Karpas-422 (cell line): ENCODE data around the gene TCIRG1. TPM values are rescaled to one million over a fixed set of nuclear protein-coding genes. Genes with fewer than 3 reads are reported as not detected.

ENCODE experiments used
- DNase-seq: peaks from one replicate; pipeline ENCODE4 v3.0.0-alpha.2; 2015
- H2AFZ ChIP-seq: fragments of 200-600 bp; sonication (generic); 2 replicates; pipeline ENCODE4 v1.6.1; 2014; ENCODE audit warnings: antibody characterized with exemption, low read length, mixed read lengths
- H3K27ac ChIP-seq: fragments of 200-600 bp; sonication (generic); 2 replicates; pipeline ENCODE4 v1.5.1; 2014; ENCODE audit warnings: mild to moderate bottlenecking, low read length, moderate library complexity
- H3K27me3 ChIP-seq: fragments of 200-600 bp; sonication (generic); 2 replicates; pipeline ENCODE4 v1.6.1; 2014; ENCODE audit warnings: low read length, mixed read lengths
- H3K36me3 ChIP-seq: fragments of 200-600 bp; sonication (generic); 2 replicates; pipeline ENCODE4 v1.6.1; 2014; ENCODE audit warnings: low read length, mixed read lengths; ENCODE audit not compliant: insufficient read depth
- H3K4me1 ChIP-seq: fragments of 200-600 bp; sonication (generic); 2 replicates; pipeline ENCODE4 v1.6.1; 2014; ENCODE audit warnings: mild to moderate bottlenecking, low read length, mixed read lengths
- H3K4me2 ChIP-seq: fragments of 200-600 bp; sonication (generic); 2 replicates; pipeline ENCODE4 v1.6.1; 2014; ENCODE audit warnings: low read length, low read depth, mild to moderate bottlenecking; ENCODE audit not compliant: poor library complexity, severe bottlenecking
- H3K4me3 ChIP-seq: fragments of 200-600 bp; sonication (generic); 2 replicates; pipeline ENCODE4 v1.5.1; 2014; ENCODE audit warnings: mild to moderate bottlenecking, antibody characterized with exemption, low read length, mixed read lengths
- H3K79me2 ChIP-seq: fragments of 200-600 bp; sonication (generic); 2 replicates; pipeline ENCODE4 v1.6.1; 2014; ENCODE audit warnings: mild to moderate bottlenecking, low read length, mixed read lengths
- H3K9ac ChIP-seq: fragments of 200-600 bp; sonication (generic); 2 replicates; pipeline ENCODE4 v1.6.0; 2014; ENCODE audit warnings: low read length
- H3K9me2 ChIP-seq: fragments of 200-600 bp; sonication (generic), shearing (Covaris generic); replicated peaks from 2 replicates; pipeline ENCODE4 v1.6.0; 2014; ENCODE audit warnings: mild to moderate bottlenecking, low read length, moderate library complexity; ENCODE audit not compliant: insufficient read depth
- H3K9me3 ChIP-seq: fragments of 300-700, 200-600 bp; sonication (generic); 2 replicates; pipeline ENCODE4 v1.6.1; 2014; ENCODE audit warnings: low read length, mixed read lengths
- H4K20me1 ChIP-seq: fragments of 200-600 bp; sonication (generic); 2 replicates; pipeline ENCODE4 v1.6.1; 2014; ENCODE audit warnings: mild to moderate bottlenecking, antibody characterized with exemption, low read length, low read depth; ENCODE audit not compliant: insufficient read depth
- total RNA-seq: library from RNA; depleted of rRNA; stranded (reverse); fragments of >200 nt; shearing (Covaris generic); gene quantifications from 2 replicates; pipeline ENCODE4 v1.2.3, GENCODE V29; 2014; ENCODE audit warnings: low replicate concordance

TCIRG1 gene
- total RNA-seq, 1 experiment from 2014 or later = 47.7 TPM

- Histone ChIP-seq H3K79me2 (peaks cover 20% of the 10 kb centered on the region), H3K4me2 (peak overlapping the region; percentile 43), H3K27ac (peak overlapping the region; percentile 93), H3K9me3 (no peaks in the 10 kb centered on the region), H3K9me2 (no peaks in the 10 kb centered on the region), H4K20me1 (no peaks in the 10 kb centered on the region), H3K9ac (peak overlapping the region; percentile 54), H3K36me3 (peaks cover 27% of the 10 kb centered on the region), H3K4me3 (no peak overlapping the region; the same call in 1 of the 2 replicates), H3K4me1 (peaks cover 20% of the 10 kb centered on the region), H3K27me3 (no peaks in the 10 kb centered on the region), H2AFZ (no peak overlapping the region)
- DNase-seq = peak; percentile 61
Observed at GRCh38 chr11:68071281-68072048, 32.6 kb downstream of the TCIRG1 start.

DNA sequence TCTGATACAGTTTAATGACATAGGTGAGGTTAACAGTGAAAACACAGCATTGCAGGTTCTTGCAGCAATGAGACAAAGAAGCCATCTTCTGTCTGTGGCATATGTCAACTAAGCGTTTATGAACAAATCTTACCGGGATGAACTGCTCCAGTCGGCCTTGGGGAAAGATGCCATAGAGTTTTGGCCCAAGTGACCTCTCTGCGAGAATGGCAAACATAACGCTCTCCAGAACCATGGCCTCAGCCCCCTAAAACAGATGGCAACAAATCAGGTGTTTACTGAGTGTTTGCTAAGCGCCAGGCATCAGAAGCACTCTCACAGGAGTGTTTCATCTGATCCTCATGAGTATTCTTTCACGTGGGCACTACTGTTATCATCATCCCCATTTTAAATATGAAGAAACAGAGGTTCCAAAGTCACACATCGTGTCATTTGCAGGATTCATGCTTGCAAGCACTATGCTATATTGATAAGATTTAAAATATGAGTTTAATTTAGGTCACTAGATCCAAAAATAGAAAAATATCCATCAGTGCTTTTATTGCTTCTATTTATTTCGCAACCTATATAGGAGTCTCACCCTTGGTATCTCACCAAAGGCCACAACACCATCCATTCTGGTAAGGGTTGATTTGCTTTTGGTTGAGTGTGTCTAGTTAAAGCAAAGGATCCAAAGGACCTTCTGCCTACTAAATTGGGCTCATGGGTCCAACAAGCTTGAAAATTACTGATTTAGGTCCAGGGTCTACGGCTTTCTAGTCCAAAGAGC lies 35.9 kb downstream of the TCIRG1 start:
- Histone ChIP-seq H3K4me3 (no peak overlapping the region), H3K27ac (no peak overlapping the region), H3K9me2 (no peaks in the 10 kb centered on the region), H3K36me3 (peaks cover 9% of the 10 kb centered on the region), H3K79me2 (peaks cover 36% of the 10 kb centered on the region), H2AFZ (no peak overlapping the region), H3K27me3 (no peaks in the 10 kb centered on the region), H4K20me1 (0 out of 2 replicates have a peak, but pooled peaks cover 4% of the 10 kb centered on the region), H3K9me3 (no peaks in the 10 kb centered on the region), H3K4me2 (no peak overlapping the region), H3K9ac (no peak overlapping the region), H3K4me1 (peaks cover 32% of the 10 kb centered on the region)
- no peak for DNase-seq

DNA sequence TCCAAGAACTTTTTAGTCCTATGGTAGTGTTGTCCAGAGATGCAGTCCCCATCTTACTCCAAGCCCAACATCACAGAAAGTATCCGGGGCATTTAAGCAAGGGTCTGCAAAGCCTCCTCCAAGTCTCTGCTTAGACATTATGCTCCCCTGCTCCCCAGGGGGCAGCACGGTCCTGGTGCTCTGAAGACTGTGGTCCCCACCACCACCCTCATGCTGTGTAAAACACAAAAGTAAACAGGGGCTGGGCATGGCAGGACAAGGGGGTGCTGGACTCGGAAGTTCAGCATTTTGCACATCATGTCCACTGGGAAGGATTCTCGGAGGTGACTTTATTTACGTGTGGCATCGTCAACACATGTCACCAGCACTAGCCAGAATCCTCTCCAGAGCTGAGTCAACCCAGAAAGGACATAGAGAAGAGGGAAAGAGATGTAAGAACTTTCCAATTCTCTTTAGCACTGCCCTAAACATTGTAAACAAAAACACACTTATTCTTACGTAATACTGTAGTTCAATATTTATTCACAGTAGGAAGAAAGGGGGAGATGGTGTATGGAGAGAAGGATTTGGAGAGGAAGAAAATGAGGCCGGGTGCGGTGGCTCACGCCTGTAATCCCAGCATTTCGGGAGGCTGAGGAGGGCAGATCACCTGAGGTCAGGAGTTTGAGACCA lies 37.7 kb downstream of the TCIRG1 start:
- no peaks in the 10 kb centered on the region for H3K27me3 ChIP-seq
- H3K9ac ChIP-seq = no peak overlapping the region
- no peaks in the 10 kb centered on the region for H3K9me3 ChIP-seq
- H3K27ac ChIP-seq = no peak overlapping the region
- H3K9me2 ChIP-seq = no peaks in the 10 kb centered on the region
- H4K20me1 ChIP-seq = 0 out of 2 replicates have a peak, but pooled peaks cover 4% of the 10 kb centered on the region
- H3K36me3 ChIP-seq = peaks cover 12% of the 10 kb centered on the region
- H2AFZ ChIP-seq = no peak overlapping the region
- peaks cover 24% of the 10 kb centered on the region for H3K4me1 ChIP-seq
- no peak for DNase-seq
- no peak overlapping the region for H3K4me2 ChIP-seq
- H3K4me3 ChIP-seq = no peak overlapping the region
- peaks cover 52% of the 10 kb centered on the region for H3K79me2 ChIP-seq

- Histone ChIP-seq H3K4me3 (no peak overlapping the region), H3K9me3 (no peaks in the 10 kb centered on the region), H4K20me1 (0 out of 2 replicates have a peak, but pooled peaks cover 4% of the 10 kb centered on the region), H3K4me2 (no peak overlapping the region), H3K27me3 (no peaks in the 10 kb centered on the region), H3K79me2 (peaks cover 64% of the 10 kb centered on the region), H2AFZ (no peak overlapping the region), H3K36me3 (peaks cover 15% of the 10 kb centered on the region), H3K4me1 (peaks cover 12% of the 10 kb centered on the region), H3K27ac (peak overlapping the region; percentile 48), H3K9ac (no peak overlapping the region), H3K9me2 (no peaks in the 10 kb centered on the region)
- no peak for DNase-seq
Observed at GRCh38 chr11:68077617-68078582, 39.1 kb downstream of the TCIRG1 start.

GRCh38 chr11:68080860-68081259 lies 42.0 kb downstream of the TCIRG1 start:
- H3K27me3 ChIP-seq = no peaks in the 10 kb centered on the region
- H3K9me3 ChIP-seq = no peaks in the 10 kb centered on the region
- no peak overlapping the region for H3K9ac ChIP-seq
- 0 out of 2 replicates have a peak, but pooled peaks cover 4% of the 10 kb centered on the region for H4K20me1 ChIP-seq
- H3K27ac ChIP-seq = no peak overlapping the region
- no peak overlapping the region for H2AFZ ChIP-seq
- no peak overlapping the region for H3K4me3 ChIP-seq
- H3K9me2 ChIP-seq = no peaks in the 10 kb centered on the region
- H3K4me2 ChIP-seq = no peak overlapping the region
- peaks cover 72% of the 10 kb centered on the region for H3K79me2 ChIP-seq
- peaks cover 12% of the 10 kb centered on the region for H3K4me1 ChIP-seq
- H3K36me3 ChIP-seq = peaks cover 15% of the 10 kb centered on the region
- no peak for DNase-seq

- Histone ChIP-seq H3K36me3 (peaks cover 15% of the 10 kb centered on the region), H3K9me2 (no peaks in the 10 kb centered on the region), H3K4me1 (peaks cover 12% of the 10 kb centered on the region), H4K20me1 (0 out of 2 replicates have a peak, but pooled peaks cover 4% of the 10 kb centered on the region), H3K27ac (no peak overlapping the region), H3K27me3 (no peaks in the 10 kb centered on the region), H3K4me3 (no peak overlapping the region), H3K4me2 (no peak overlapping the region), H3K9me3 (no peaks in the 10 kb centered on the region), H3K9ac (no peak overlapping the region), H2AFZ (no peak overlapping the region), H3K79me2 (peaks cover 73% of the 10 kb centered on the region)
- DNase-seq = no peak
Observed at GRCh38 chr11:68081691-68082090, 42.9 kb downstream of the TCIRG1 start.

GRCh38 chr11:68082481-68082880 lies 43.7 kb downstream of the TCIRG1 start:
- Histone ChIP-seq H3K4me3 (no peak overlapping the region), H3K79me2 (peaks cover 77% of the 10 kb centered on the region)

More at GRCh38 chr11:68082481-68082880, 43.7 kb downstream of the TCIRG1 start:
- Histone ChIP-seq H3K9me3 (no peaks in the 10 kb centered on the region), H3K9me2 (no peaks in the 10 kb centered on the region), H4K20me1 (0 out of 2 replicates have a peak, but pooled peaks cover 4% of the 10 kb centered on the region), H3K9ac (no peak overlapping the region), H3K36me3 (peaks cover 15% of the 10 kb centered on the region), H3K27me3 (no peaks in the 10 kb centered on the region), H3K27ac (no peak overlapping the region), H3K4me2 (no peak overlapping the region), H2AFZ (no peak overlapping the region), H3K4me1 (peaks cover 12% of the 10 kb centered on the region)
- DNase-seq = no peak
